Measurements from ENCODE around the gene RASSF10. TPM values are rescaled to one million over a fixed set of nuclear protein-coding genes. Genes with fewer than 3 reads are reported as not detected.

Gene RASSF10
- not detected in 2 replicates for total RNA-seq (2014; rRNA removed; shearing (Covaris generic))

GRCh38 chr11:13008625-13009475, at the start of gene RASSF10:
Gene RASSF10, plus strand, starts transcription at chr11:13009316. Its CDS starts 261 bp downstream, at chr11:13009577.
- H3K27ac ChIP-seq: no peak within 1 kb of the TSS
- peaks cover 13% of the 10 kb centered on the region for H3K4me1 ChIP-seq (replicated peaks)
- DNase-seq (ENCODE audit: low read depth in 1 of 2, low spot score in 2 of 2): peak; percentile 49 to 80
- peak within 1 kb of the TSS; percentile 33 for H3K4me3 ChIP-seq
- H3K27me3 ChIP-seq (replicated peaks): peaks cover 86% of the 10 kb centered on the region
- 0 out of 2 replicates have a peak, but pooled peaks cover 7% of the 10 kb centered on the region for H3K9me3 ChIP-seq (replicated peaks)
- H3K36me3 ChIP-seq: no peaks in the 10 kb centered on the region

- Histone ChIP-seq H3K27ac (no peak overlapping the region), H3K4me1 (replicated peaks) (no peaks in the 10 kb centered on the region), H3K36me3 (no peaks in the 10 kb centered on the region), H3K9me3 (replicated peaks) (no peaks in the 10 kb centered on the region), H3K27me3 (replicated peaks) (0 out of 2 replicates have a peak, but pooled peaks cover 2% of the 10 kb centered on the region), H3K4me3 (no peak overlapping the region)
- no peak for DNase-seq (ENCODE audit: low read depth in 1 of 2, low spot score in 2 of 2)
Observed at GRCh38 chr11:12961615-12962014, 47.5 kb upstream of the RASSF10 start.

GRCh38 chr11:12962306-12962705, 46.8 kb upstream of the RASSF10 start:
- no peaks in the 10 kb centered on the region for H3K4me1 ChIP-seq (replicated peaks)

GRCh38 chr11:12963051-12963450, 46.1 kb upstream of the RASSF10 start:
- Histone ChIP-seq H3K9me3 (replicated peaks) (no peaks in the 10 kb centered on the region), H3K36me3 (no peaks in the 10 kb centered on the region), H3K27ac (no peak overlapping the region), H3K4me1 (replicated peaks) (no peaks in the 10 kb centered on the region), H3K4me3 (no peak overlapping the region), H3K27me3 (replicated peaks) (0 out of 2 replicates have a peak, but pooled peaks cover 2% of the 10 kb centered on the region)
- DNase-seq (ENCODE audit: low read depth in 1 of 2, low spot score in 2 of 2): no peak

More at GRCh38 chr11:12962306-12962705, 46.8 kb upstream of the RASSF10 start:
- Histone ChIP-seq H3K4me3 (no peak overlapping the region), H3K9me3 (replicated peaks) (no peaks in the 10 kb centered on the region), H3K36me3 (no peaks in the 10 kb centered on the region), H3K27me3 (replicated peaks) (0 out of 2 replicates have a peak, but pooled peaks cover 2% of the 10 kb centered on the region), H3K27ac (no peak overlapping the region)
- no peak for DNase-seq (ENCODE audit: low read depth in 1 of 2, low spot score in 2 of 2)

GRCh38 chr11:12963792-12964536, 45.2 kb upstream of the RASSF10 start:
- Histone ChIP-seq H3K36me3 (no peaks in the 10 kb centered on the region), H3K27ac (no peak overlapping the region), H3K9me3 (replicated peaks) (no peaks in the 10 kb centered on the region), H3K27me3 (replicated peaks) (0 out of 2 replicates have a peak, but pooled peaks cover 2% of the 10 kb centered on the region), H3K4me3 (no peak overlapping the region), H3K4me1 (replicated peaks) (no peaks in the 10 kb centered on the region)
- peak; percentile 78 to 85 for DNase-seq (ENCODE audit: low read depth in 1 of 2, low spot score in 2 of 2)

- DNase-seq (ENCODE audit: low read depth in 1 of 2, low spot score in 2 of 2): no peak
- Histone ChIP-seq H3K4me3 (no peak overlapping the region), H3K9me3 (replicated peaks) (no peaks in the 10 kb centered on the region), H3K36me3 (no peaks in the 10 kb centered on the region), H3K4me1 (replicated peaks) (no peaks in the 10 kb centered on the region), H3K27me3 (replicated peaks) (peaks cover 3% of the 10 kb centered on the region; the same call in 1 of the 2 replicates), H3K27ac (no peak overlapping the region)
Observed at GRCh38 chr11:12964650-12965049, 44.5 kb upstream of the RASSF10 start.

GRCh38 chr11:12966002-12966401, 43.1 kb upstream of the RASSF10 start:
- no peaks in the 10 kb centered on the region for H3K9me3 ChIP-seq (replicated peaks)
- no peak overlapping the region for H3K27ac ChIP-seq
- no peak for DNase-seq (ENCODE audit: low read depth in 1 of 2, low spot score in 2 of 2)

GRCh38 chr11:12968101-12968500, 41.0 kb upstream of the RASSF10 start:
- Histone ChIP-seq H3K27ac (no peak overlapping the region), H3K4me1 (replicated peaks) (no peaks in the 10 kb centered on the region), H3K4me3 (no peak overlapping the region), H3K36me3 (no peaks in the 10 kb centered on the region), H3K9me3 (replicated peaks) (no peaks in the 10 kb centered on the region), H3K27me3 (replicated peaks) (peaks cover 22% of the 10 kb centered on the region; the same call in 1 of the 2 replicates)
- no peak for DNase-seq (ENCODE audit: low read depth in 1 of 2, low spot score in 2 of 2)

More at GRCh38 chr11:12966002-12966401, 43.1 kb upstream of the RASSF10 start:
- no peaks in the 10 kb centered on the region for H3K36me3 ChIP-seq
- no peak overlapping the region for H3K4me3 ChIP-seq
- H3K27me3 ChIP-seq (replicated peaks): peaks cover 10% of the 10 kb centered on the region; the same call in 1 of the 2 replicates
- no peaks in the 10 kb centered on the region for H3K4me1 ChIP-seq (replicated peaks)

- no peak overlapping the region for H3K27ac ChIP-seq
- H3K4me3 ChIP-seq: no peak overlapping the region
- H3K9me3 ChIP-seq (replicated peaks): no peaks in the 10 kb centered on the region
- no peaks in the 10 kb centered on the region for H3K36me3 ChIP-seq
- peaks cover 23% of the 10 kb centered on the region; the same call in 1 of the 2 replicates for H3K27me3 ChIP-seq (replicated peaks)
- H3K4me1 ChIP-seq (replicated peaks): no peaks in the 10 kb centered on the region
- no peak for DNase-seq (ENCODE audit: low read depth in 1 of 2, low spot score in 2 of 2)
Observed at GRCh38 chr11:12968826-12969225, 40.3 kb upstream of the RASSF10 start.

- H3K36me3 ChIP-seq: no peaks in the 10 kb centered on the region
- H3K4me3 ChIP-seq: no peak overlapping the region
- H3K9me3 ChIP-seq (replicated peaks): no peaks in the 10 kb centered on the region
- peaks cover 36% of the 10 kb centered on the region for H3K27me3 ChIP-seq (replicated peaks)
- H3K4me1 ChIP-seq (replicated peaks): no peaks in the 10 kb centered on the region
- no peak for DNase-seq (ENCODE audit: low read depth in 1 of 2, low spot score in 2 of 2)
- H3K27ac ChIP-seq: no peak overlapping the region
Observed at GRCh38 chr11:12971955-12972354, 37.2 kb upstream of the RASSF10 start.

GRCh38 chr11:12973528-12974181, 35.5 kb upstream of the RASSF10 start:
- Histone ChIP-seq H3K36me3 (no peaks in the 10 kb centered on the region), H3K4me1 (replicated peaks) (no peaks in the 10 kb centered on the region), H3K9me3 (replicated peaks) (no peaks in the 10 kb centered on the region), H3K4me3 (no peak overlapping the region), H3K27ac (no peak overlapping the region), H3K27me3 (replicated peaks) (peaks cover 50% of the 10 kb centered on the region)
- DNase-seq (ENCODE audit: low read depth in 1 of 2, low spot score in 2 of 2): no peak

GRCh38 chr11:12975195-12975594, 33.9 kb upstream of the RASSF10 start:
- DNase-seq (ENCODE audit: low read depth in 1 of 2, low spot score in 2 of 2): no peak
- no peaks in the 10 kb centered on the region for H3K9me3 ChIP-seq (replicated peaks)
- H3K36me3 ChIP-seq: no peaks in the 10 kb centered on the region
- peaks cover 48% of the 10 kb centered on the region for H3K27me3 ChIP-seq (replicated peaks)
- no peaks in the 10 kb centered on the region for H3K4me1 ChIP-seq (replicated peaks)
- no peak overlapping the region for H3K4me3 ChIP-seq
- no peak overlapping the region for H3K27ac ChIP-seq

GRCh38 chr11:12979928-12980689, 29.0 kb upstream of the RASSF10 start:
- Histone ChIP-seq H3K4me3 (no peak overlapping the region), H3K36me3 (no peaks in the 10 kb centered on the region), H3K27me3 (replicated peaks) (peaks cover 57% of the 10 kb centered on the region), H3K27ac (no peak overlapping the region), H3K9me3 (replicated peaks) (no peaks in the 10 kb centered on the region), H3K4me1 (replicated peaks) (no peaks in the 10 kb centered on the region)
- DNase-seq (ENCODE audit: low read depth in 1 of 2, low spot score in 2 of 2): no peak
